ENCODE results near the gene SERPINI1.

Gene SERPINI1

GRCh38 chr3:167735233-167736138, at the start of gene SERPINI1:
TSS of gene SERPINI1 (plus strand) at chr3:167735721. CDS start at chr3:167789129, 53,408 bp downstream.
- Histone ChIP-seq H3K36me3 (ENCODE audit: control insufficient read depth, insufficient read depth, low read length) (no peaks in the 10 kb centered on the region), H3K27me3 (ENCODE audit: control insufficient read depth, insufficient read depth, low read length) (no peaks in the 10 kb centered on the region; the same call in 1 of the 2 replicates)

GRCh38 chr3:167691366-167691765, 44.2 kb upstream of the SERPINI1 start:
- Histone ChIP-seq H3K27ac (ENCODE audit: low read depth, low read length) (no peak overlapping the region), H3K4me3 (ENCODE audit: low read depth, low read length) (no peak overlapping the region), H3K9ac (ENCODE audit: low read length) (no peak overlapping the region), H3K27me3 (ENCODE audit: control insufficient read depth, insufficient read depth, low read length) (no peaks in the 10 kb centered on the region), H3K36me3 (ENCODE audit: control insufficient read depth, insufficient read depth, low read length) (peaks cover 39% of the 10 kb centered on the region), H3K4me1 (ENCODE audit: control insufficient read depth, insufficient read depth, low read length) (peaks cover 13% of the 10 kb centered on the region), H3K9me3 (ENCODE audit: control insufficient read depth, insufficient read depth, low read depth, low read length) (no peaks in the 10 kb centered on the region)

More at GRCh38 chr3:167735233-167736138, at the start of gene SERPINI1:
- Histone ChIP-seq H3K4me3 (ENCODE audit: low read depth, low read length) (peak within 1 kb of the TSS; percentile 81), H3K4me1 (ENCODE audit: control insufficient read depth, insufficient read depth, low read length) (peaks cover 16% of the 10 kb centered on the region), H3K9me3 (ENCODE audit: control insufficient read depth, insufficient read depth, low read depth, low read length) (no peaks in the 10 kb centered on the region), H3K27ac (ENCODE audit: low read depth, low read length) (peak within 1 kb of the TSS; percentile 69), H3K9ac (ENCODE audit: low read length) (peak within 1 kb of the TSS; percentile 82)

GRCh38 chr3:167694121-167694520, 41.4 kb upstream of the SERPINI1 start:
- H3K27me3 ChIP-seq (ENCODE audit: control insufficient read depth, insufficient read depth, low read length) = no peaks in the 10 kb centered on the region
- peaks cover 10% of the 10 kb centered on the region for H3K4me1 ChIP-seq (ENCODE audit: control insufficient read depth, insufficient read depth, low read length)
- H3K36me3 ChIP-seq (ENCODE audit: control insufficient read depth, insufficient read depth, low read length) = peaks cover 39% of the 10 kb centered on the region
- H3K27ac ChIP-seq (ENCODE audit: low read depth, low read length) = no peak overlapping the region
- no peaks in the 10 kb centered on the region for H3K9me3 ChIP-seq (ENCODE audit: control insufficient read depth, insufficient read depth, low read depth, low read length)
- H3K9ac ChIP-seq (ENCODE audit: low read length) = no peak overlapping the region
- no peak overlapping the region for H3K4me3 ChIP-seq (ENCODE audit: low read depth, low read length)

- Histone ChIP-seq H3K36me3 (ENCODE audit: control insufficient read depth, insufficient read depth, low read length) (peaks cover 42% of the 10 kb centered on the region), H3K4me1 (ENCODE audit: control insufficient read depth, insufficient read depth, low read length) (no peaks in the 10 kb centered on the region), H3K9ac (ENCODE audit: low read length) (no peak overlapping the region), H3K27me3 (ENCODE audit: control insufficient read depth, insufficient read depth, low read length) (no peaks in the 10 kb centered on the region), H3K4me3 (ENCODE audit: low read depth, low read length) (no peak overlapping the region), H3K27ac (ENCODE audit: low read depth, low read length) (no peak overlapping the region), H3K9me3 (ENCODE audit: control insufficient read depth, insufficient read depth, low read depth, low read length) (no peaks in the 10 kb centered on the region)
These were observed 35.5 kb upstream of the SERPINI1 start for GRCh38 chr3:167700046-167700445.

GRCh38 chr3:167700926-167701325, 34.6 kb upstream of the SERPINI1 start:
- Histone ChIP-seq H3K27ac (ENCODE audit: low read depth, low read length) (no peak overlapping the region), H3K4me1 (ENCODE audit: control insufficient read depth, insufficient read depth, low read length) (no peaks in the 10 kb centered on the region), H3K9me3 (ENCODE audit: control insufficient read depth, insufficient read depth, low read depth, low read length) (no peaks in the 10 kb centered on the region), H3K9ac (ENCODE audit: low read length) (no peak overlapping the region), H3K36me3 (ENCODE audit: control insufficient read depth, insufficient read depth, low read length) (peaks cover 35% of the 10 kb centered on the region; the same call in 1 of the 2 replicates), H3K4me3 (ENCODE audit: low read depth, low read length) (no peak overlapping the region), H3K27me3 (ENCODE audit: control insufficient read depth, insufficient read depth, low read length) (no peaks in the 10 kb centered on the region)

- Histone ChIP-seq H3K4me1 (ENCODE audit: control insufficient read depth, insufficient read depth, low read length) (no peaks in the 10 kb centered on the region; the same call in 1 of the 2 replicates), H3K27ac (ENCODE audit: low read depth, low read length) (no peak overlapping the region), H3K9me3 (ENCODE audit: control insufficient read depth, insufficient read depth, low read depth, low read length) (no peaks in the 10 kb centered on the region), H3K9ac (ENCODE audit: low read length) (no peak overlapping the region), H3K27me3 (ENCODE audit: control insufficient read depth, insufficient read depth, low read length) (no peaks in the 10 kb centered on the region), H3K36me3 (ENCODE audit: control insufficient read depth, insufficient read depth, low read length) (peaks cover 54% of the 10 kb centered on the region), H3K4me3 (ENCODE audit: low read depth, low read length) (no peak overlapping the region)
These were observed 29.7 kb upstream of the SERPINI1 start for GRCh38 chr3:167705840-167706239.

- H3K9ac ChIP-seq (ENCODE audit: low read length) = no peak overlapping the region
- peaks cover 4% of the 10 kb centered on the region; the same call in 1 of the 2 replicates for H3K9me3 ChIP-seq (ENCODE audit: control insufficient read depth, insufficient read depth, low read depth, low read length)
- H3K4me3 ChIP-seq (ENCODE audit: low read depth, low read length) = no peak overlapping the region
- no peaks in the 10 kb centered on the region for H3K27me3 ChIP-seq (ENCODE audit: control insufficient read depth, insufficient read depth, low read length)
- H3K36me3 ChIP-seq (ENCODE audit: control insufficient read depth, insufficient read depth, low read length) = peaks cover 47% of the 10 kb centered on the region
- H3K27ac ChIP-seq (ENCODE audit: low read depth, low read length) = no peak overlapping the region
- no peaks in the 10 kb centered on the region; the same call in 1 of the 2 replicates for H3K4me1 ChIP-seq (ENCODE audit: control insufficient read depth, insufficient read depth, low read length)
These were observed 25.8 kb upstream of the SERPINI1 start for GRCh38 chr3:167709690-167710089.

- no peaks in the 10 kb centered on the region; the same call in 1 of the 2 replicates for H3K4me1 ChIP-seq (ENCODE audit: control insufficient read depth, insufficient read depth, low read length)
- H3K36me3 ChIP-seq (ENCODE audit: control insufficient read depth, insufficient read depth, low read length) = peaks cover 51% of the 10 kb centered on the region
These were observed 25.0 kb upstream of the SERPINI1 start for GRCh38 chr3:167710552-167710951.

GRCh38 chr3:167711439-167711838, 24.1 kb upstream of the SERPINI1 start:
- H3K4me3 ChIP-seq (ENCODE audit: low read depth, low read length) = no peak overlapping the region
- H3K9me3 ChIP-seq (ENCODE audit: control insufficient read depth, insufficient read depth, low read depth, low read length) = peaks cover 4% of the 10 kb centered on the region; the same call in 1 of the 2 replicates
- no peak overlapping the region for H3K27ac ChIP-seq (ENCODE audit: low read depth, low read length)
- no peaks in the 10 kb centered on the region; the same call in 1 of the 2 replicates for H3K4me1 ChIP-seq (ENCODE audit: control insufficient read depth, insufficient read depth, low read length)
- no peaks in the 10 kb centered on the region for H3K27me3 ChIP-seq (ENCODE audit: control insufficient read depth, insufficient read depth, low read length)
- H3K36me3 ChIP-seq (ENCODE audit: control insufficient read depth, insufficient read depth, low read length) = peaks cover 50% of the 10 kb centered on the region
- no peak overlapping the region for H3K9ac ChIP-seq (ENCODE audit: low read length)

More at GRCh38 chr3:167710552-167710951, 25.0 kb upstream of the SERPINI1 start:
- H3K9ac ChIP-seq (ENCODE audit: low read length) = no peak overlapping the region
- H3K27me3 ChIP-seq (ENCODE audit: control insufficient read depth, insufficient read depth, low read length) = no peaks in the 10 kb centered on the region
- peaks cover 4% of the 10 kb centered on the region; the same call in 1 of the 2 replicates for H3K9me3 ChIP-seq (ENCODE audit: control insufficient read depth, insufficient read depth, low read depth, low read length)
- H3K4me3 ChIP-seq (ENCODE audit: low read depth, low read length) = no peak overlapping the region
- H3K27ac ChIP-seq (ENCODE audit: low read depth, low read length) = no peak overlapping the region

- Histone ChIP-seq H3K4me3 (ENCODE audit: low read depth, low read length) (no peak overlapping the region), H3K27ac (ENCODE audit: low read depth, low read length) (no peak overlapping the region), H3K9ac (ENCODE audit: low read length) (no peak overlapping the region), H3K36me3 (ENCODE audit: control insufficient read depth, insufficient read depth, low read length) (peaks cover 49% of the 10 kb centered on the region), H3K9me3 (ENCODE audit: control insufficient read depth, insufficient read depth, low read depth, low read length) (peaks cover 4% of the 10 kb centered on the region; the same call in 1 of the 2 replicates), H3K4me1 (ENCODE audit: control insufficient read depth, insufficient read depth, low read length) (no peaks in the 10 kb centered on the region; the same call in 1 of the 2 replicates), H3K27me3 (ENCODE audit: control insufficient read depth, insufficient read depth, low read length) (no peaks in the 10 kb centered on the region)
These were observed 23.1 kb upstream of the SERPINI1 start for GRCh38 chr3:167712445-167712844.

- H3K27me3 ChIP-seq (ENCODE audit: control insufficient read depth, insufficient read depth, low read length) = no peaks in the 10 kb centered on the region
- peaks cover 60% of the 10 kb centered on the region for H3K36me3 ChIP-seq (ENCODE audit: control insufficient read depth, insufficient read depth, low read length)
- no peak overlapping the region for H3K4me3 ChIP-seq (ENCODE audit: low read depth, low read length)
- H3K27ac ChIP-seq (ENCODE audit: low read depth, low read length) = no peak overlapping the region
- no peak overlapping the region for H3K9ac ChIP-seq (ENCODE audit: low read length)
- peaks cover 4% of the 10 kb centered on the region; the same call in 1 of the 2 replicates for H3K9me3 ChIP-seq (ENCODE audit: control insufficient read depth, insufficient read depth, low read depth, low read length)
- no peaks in the 10 kb centered on the region; the same call in 1 of the 2 replicates for H3K4me1 ChIP-seq (ENCODE audit: control insufficient read depth, insufficient read depth, low read length)
These were observed 20.6 kb upstream of the SERPINI1 start for GRCh38 chr3:167714871-167715270.

All from HUES6 (cell line).